Activated CD4-positive, alpha-beta T cell treated with anti-CD3 and anti-CD28 coated beads for 48 hours (primary cell): ENCODE results near the gene AARS2.
A peak's percentile ranks its signal among the peaks of the same experiment; 100 is the strongest.

Experiments
- DNase-seq: peaks from one replicate; pipeline ENCODE4 v3.0.0-alpha.2; 2020

AARS2 gene

DNA sequence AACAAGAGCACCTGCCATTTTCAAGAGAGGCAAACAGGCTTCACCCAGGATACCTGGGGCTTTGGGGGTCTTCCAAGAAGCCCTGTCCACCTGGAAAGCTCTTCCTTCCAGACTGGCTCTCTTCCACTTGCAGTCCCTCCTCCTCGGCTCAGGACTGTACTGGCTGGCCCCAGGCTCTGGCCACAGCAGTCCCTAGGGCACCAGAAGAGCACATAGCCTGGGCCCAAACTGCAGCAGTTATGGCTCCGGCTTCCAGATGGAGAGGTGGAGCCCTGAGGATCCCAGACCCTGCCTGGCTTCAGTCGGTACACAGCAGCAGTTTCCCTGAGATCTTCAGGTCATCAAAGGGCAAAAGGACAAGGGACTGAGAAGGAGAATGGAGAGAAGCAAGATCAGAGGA, 54.2 kb downstream of the AARS2 start:
- no peak for DNase-seq

DNA sequence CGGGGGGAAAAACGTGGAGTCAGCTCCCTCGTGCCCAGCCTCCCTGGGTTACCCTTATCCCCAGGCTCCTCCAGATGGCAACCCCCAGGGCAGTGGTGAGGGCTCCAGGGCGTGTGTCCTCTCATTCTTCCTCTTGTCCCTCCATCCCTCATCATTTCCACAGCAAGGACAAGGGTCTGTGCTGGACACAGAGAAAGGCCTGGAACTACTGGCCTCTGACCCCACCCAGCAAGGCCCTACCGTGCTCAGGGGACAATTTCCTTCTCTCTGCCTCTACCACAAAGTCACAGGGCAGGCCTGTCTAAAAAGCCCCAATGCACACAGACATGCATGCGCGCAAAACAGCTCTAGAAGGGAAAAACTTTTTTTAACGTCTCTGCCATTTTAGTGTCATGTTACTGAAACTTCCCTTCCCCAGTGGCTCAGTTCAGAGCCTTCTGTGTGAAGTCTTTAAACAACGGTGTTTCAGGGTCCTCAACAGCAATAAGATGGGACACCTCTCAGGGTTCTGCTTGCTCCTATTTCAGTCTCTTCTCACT, 54.8 kb downstream of the AARS2 start:
- no peak for DNase-seq

DNA sequence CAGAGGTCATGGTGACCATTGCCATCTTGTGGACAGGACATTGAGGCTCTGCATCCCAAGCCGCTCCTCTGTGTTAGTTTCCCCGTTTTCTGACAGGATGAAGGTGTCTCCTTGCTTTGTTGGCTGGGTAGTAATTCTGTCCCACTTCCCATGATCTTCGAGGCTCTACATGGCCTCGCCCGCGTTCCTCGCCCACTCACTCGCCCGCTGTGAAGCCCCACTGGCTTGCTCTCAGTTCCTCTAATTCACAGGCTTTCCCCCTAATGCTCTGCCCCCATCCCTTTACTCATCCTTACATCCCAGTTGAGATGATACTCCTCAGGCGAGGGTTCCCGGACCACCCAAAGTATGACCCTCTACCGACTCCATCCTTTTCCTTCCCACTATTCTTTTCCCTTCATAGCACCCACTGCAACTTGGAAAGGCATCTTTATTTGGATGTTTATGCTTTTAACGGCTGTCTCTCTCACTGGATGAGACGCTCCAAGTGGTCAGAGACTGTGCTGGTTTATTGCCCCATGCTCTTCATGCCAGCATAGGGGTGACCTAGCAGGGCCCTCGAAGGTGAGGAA, 55.3 kb downstream of the AARS2 start:
- DNase-seq: no peak

DNA sequence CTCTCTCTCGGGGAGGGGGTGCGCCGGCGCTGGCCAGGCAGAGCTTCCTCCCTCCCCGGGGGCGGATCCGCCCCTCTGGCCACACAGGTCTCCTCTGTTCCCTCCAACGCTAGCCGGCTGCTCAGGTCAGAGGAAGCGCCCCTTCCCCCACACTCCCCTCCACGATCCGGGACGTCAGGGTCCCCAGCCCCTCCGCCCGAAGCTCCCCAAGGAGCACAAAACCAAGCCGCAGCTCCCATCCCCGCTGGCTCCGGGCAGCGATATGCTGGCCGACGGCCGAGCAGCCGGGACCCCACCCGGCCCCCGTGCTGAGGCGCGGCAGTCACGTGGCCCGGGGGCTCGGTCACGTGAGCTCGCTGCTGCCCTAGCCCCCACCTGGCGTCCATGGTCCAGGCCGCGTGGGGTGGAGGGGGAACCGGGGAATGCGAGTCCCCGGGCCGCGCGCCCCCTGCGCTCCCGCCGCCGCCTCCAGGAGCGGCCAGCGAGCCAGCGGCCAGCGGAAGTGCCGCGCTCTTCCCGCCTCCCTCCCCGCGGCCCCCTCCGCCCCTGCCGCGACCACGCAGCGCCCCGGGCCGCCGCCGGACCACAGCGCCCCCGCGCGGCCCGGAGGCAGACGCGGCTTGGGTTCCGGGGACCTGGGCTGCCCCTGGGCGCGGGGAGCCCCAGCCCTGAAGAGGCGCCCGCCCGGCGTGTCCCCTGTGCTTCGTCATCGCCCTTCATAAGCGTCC, 56.0 kb downstream of the AARS2 start, which contains the start of gene SLC35B2:
Gene SLC35B2, minus strand, starts transcription at position 504 of the 728 bp plus-strand sequence. Its CDS starts 118 bp downstream, at position 386.
- DNase-seq: peak; percentile 71

DNA sequence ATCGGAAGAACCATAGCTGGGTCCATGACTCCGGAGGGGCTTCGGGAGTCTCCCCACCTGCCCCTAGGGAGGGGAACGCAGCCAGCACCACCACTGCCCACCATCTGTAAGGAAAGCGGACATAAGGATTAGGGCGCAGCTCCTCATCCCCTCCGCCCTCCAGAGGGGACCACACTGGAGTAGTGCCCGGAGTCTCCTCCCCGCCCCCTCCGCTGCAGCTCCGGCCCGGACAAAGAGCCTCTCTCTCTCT, 56.4 kb downstream of the AARS2 start:
- DNase-seq: no peak

DNA sequence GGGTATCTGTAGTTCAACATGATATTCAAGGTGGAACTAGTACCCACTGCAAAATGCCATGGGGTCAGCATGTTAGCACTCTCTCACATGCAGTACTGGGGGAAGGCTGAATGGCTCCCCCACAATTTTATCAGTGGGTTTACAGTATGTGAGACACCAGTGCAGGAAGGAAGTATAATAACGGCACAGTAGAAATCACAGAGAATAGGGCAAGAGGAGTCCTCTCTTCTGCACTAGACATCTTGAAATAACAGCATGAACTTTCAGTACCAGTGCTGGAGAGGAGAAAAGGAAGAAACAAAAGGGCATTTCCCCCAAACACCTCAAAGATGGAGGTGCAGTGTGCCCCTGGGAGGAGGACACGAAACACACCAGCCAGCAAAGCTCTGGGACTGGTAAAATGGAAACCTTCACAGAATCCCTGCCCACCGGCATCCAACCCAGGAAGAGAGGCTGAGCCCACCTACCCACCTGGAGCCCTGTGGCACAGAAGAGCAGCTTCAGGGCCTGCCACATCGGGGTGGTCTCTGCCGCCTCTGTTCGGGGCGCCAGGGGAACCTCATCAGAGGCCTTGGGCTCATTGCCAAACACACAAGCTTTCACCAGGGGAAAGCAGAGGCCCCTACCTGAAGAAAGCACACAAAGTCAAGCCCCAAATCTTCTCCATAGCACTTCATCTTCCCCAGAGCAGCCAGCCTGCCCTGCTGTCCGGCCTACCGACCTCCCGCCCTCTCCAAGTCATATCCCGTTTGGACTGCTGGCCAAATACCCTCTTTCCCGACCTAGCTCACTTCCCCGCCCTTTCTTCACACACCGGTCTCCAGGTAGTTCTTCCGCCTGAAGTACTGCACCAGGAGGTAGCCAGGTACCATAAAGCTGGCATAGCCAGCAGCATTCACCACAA, 57.0 kb downstream of the AARS2 start:
- DNase-seq: no peak

DNA sequence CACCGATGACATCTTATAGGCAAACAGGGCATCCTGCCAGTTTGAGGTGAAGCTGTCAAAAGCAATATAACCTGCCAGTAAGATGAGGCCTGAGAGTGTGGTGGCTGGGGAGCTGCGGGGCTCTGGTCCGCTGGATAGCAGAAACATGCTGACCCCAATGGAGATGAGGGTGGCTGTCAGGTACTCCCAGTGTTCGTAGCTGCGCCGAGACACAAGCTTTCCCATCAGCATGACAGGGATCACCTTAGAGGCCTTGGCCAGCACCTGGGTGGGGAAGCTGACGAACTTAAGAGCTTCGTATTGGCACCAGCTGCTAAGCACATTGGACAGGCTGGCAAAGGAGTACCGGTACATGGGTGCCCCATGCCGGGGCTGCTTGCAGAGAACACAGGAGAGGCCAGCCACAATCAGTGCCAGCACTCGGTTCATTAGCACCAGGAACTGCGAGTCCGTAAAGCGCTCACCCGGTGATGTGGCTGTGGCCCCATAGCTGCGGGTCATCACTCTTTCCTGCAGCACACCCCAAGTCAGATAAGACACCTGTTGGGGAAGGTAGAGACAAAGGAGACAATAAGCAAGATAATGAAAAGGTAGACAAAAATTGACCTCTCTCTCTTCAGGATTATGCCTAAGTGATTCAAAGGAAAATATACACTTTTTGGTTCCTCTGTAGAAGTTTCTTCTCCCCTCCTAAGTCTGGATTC, 57.9 kb downstream of the AARS2 start:
- DNase-seq: peak; percentile 55

DNA sequence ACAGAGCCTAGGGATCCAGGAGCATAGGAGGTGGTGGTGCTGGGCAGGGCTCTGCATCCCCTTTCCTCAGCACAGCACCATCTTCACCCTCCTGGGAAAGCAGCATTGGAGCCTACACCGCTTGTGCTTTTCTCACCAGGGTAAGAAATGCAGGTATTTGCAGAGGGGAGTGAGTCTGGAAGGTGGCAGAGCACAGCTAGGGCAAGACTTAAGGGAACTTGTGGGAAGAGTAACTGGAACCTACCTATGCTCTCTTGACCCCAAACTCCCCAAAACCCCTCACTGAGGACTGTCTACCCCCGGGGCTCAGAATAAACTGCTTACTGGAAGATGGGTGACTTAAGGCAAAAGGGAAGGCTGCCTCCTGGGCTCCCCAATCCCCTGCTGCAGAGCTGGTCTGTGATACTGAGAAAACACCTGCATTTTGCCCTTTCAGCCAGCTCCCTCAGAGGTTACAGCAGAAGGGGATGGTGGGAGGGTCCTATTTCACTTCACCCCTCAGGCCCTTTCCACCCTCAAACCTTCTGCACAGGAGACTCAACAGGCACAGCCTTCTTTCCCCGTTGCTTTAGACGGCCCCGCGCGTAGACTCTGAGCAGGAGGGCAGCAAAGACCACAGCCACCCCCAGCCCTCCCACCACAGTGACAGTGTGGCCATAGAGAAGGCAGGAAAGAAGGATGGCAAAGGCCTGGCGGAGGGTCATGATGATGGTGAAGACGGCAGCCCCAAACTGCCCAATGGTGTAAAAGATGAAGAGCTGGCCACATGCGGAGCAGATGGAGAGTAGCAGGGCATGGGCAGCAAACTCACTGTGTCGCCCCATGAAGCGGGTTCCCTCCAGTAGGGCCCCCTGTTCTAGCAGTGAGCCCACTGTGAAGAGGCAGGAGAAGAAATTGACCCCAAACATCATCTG, 58.7 kb downstream of the AARS2 start:
- peak; percentile 56 for DNase-seq

DNA sequence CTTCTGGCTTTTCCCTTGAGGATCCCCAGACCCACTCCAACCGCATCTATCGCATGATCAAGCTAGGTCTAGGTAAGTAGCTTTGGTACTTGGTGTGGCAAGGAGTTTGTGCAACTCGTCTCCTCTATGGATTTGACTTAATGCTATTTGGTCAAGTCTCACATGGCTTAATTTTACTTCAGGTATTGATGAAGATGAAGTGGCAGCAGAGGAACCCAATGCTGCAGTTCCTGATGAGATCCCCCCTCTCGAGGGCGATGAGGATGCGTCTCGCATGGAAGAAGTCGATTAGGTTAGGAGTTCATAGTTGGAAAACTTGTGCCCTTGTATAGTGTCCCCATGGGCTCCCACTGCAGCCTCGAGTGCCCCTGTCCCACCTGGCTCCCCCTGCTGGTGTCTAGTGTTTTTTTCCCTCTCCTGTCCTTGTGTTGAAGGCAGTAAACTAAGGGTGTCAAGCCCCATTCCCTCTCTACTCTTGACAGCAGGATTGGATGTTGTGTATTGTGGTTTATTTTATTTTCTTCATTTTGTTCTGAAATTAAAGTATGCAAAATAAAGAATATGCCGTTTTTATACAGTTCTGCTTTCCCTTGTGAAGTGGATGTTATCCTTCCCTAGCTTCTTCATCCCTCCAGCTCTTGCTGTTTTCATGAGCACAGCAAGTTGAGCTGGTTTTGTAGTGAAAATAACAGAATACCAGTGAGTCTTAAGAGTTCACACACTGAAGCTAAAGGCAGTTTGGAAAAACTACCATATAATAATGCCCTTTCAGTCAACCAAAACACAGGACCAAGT, 59.6 kb downstream of the AARS2 start:
- peak; percentile 79 for DNase-seq

DNA sequence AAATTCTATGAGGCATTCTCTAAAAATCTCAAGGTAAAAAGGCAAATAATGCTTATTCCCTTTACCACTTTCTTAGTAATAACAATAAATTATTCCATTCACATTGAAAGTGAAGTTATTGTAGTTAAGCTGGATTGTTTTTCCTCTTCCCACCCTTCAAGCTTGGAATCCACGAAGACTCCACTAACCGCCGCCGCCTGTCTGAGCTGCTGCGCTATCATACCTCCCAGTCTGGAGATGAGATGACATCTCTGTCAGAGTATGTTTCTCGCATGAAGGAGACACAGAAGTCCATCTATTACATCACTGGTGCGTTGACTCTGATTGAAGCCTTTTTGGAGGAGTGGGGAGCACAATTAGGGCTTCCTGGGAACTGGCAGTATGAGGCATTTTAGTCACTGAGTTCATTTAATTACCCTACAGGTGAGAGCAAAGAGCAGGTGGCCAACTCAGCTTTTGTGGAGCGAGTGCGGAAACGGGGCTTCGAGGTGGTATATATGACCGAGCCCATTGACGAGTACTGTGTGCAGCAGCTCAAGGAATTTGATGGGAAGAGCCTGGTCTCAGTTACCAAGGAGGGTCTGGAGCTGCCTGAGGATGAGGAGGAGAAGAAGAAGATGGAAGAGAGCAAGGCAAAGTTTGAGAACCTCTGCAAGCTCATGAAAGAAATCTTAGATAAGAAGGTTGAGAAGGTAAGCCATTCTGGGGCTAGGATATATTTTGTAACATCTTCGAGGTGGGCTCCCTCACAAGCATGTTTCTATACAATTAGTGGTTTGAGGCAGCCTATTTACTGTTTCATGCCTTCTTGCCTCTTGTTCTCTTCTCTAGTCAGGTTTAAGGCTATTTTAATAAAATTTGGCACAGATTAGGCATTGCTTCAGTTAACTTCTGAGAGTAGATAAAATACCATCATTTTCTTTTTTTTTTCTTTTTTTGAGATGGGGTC, 61.3 kb downstream of the AARS2 start:
- no peak for DNase-seq

DNA sequence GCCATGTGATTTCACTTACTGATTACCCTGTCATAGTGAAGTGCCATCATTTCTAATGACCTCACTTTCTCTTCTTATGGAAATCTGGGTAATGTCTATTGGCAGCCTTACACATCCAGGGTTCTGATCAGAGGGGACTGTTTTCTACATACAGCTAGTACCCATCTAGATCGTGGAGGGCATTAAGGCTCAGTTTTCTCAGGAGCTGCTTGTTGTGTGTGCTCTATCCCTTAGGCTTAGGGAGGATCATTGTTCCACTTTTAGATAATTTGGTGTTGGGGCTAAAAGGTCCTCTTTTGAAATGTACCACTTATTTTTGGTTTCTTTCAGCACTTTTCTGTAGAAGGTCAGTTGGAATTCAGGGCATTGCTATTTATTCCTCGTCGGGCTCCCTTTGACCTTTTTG, 62.4 kb downstream of the AARS2 start:
- DNase-seq: no peak

DNA sequence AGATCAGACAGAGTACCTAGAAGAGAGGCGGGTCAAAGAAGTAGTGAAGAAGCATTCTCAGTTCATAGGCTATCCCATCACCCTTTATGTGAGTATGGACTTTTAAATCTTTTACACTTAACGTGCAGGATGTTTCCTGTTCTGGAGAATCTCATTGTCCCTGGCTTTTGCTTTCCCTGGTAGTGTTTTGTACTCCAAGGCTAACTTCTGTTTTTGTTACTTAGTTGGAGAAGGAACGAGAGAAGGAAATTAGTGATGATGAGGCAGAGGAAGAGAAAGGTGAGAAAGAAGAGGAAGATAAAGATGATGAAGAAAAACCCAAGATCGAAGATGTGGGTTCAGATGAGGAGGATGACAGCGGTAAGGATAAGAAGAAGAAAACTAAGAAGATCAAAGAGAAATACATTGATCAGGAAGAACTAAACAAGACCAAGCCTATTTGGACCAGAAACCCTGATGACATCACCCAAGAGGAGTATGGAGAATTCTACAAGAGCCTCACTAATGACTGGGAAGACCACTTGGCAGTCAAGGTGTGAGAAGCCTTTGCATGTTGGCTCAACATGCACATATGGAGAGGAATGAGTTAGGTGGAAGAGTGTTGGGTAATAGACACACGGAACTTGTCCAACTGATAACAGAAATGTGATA, 63.0 kb downstream of the AARS2 start:
- DNase-seq: no peak
